HepG2 (cell line): Measurements from ENCODE around the gene FGF1.

Experiments
- ZBED4 ChIP-seq: sonication (generic); formaldehyde crosslinking; IDR thresholded peaks from 2 replicates; pipeline ENCODE4 v1.4.0; 2020; ENCODE audit warnings: missing genetic modification reagents, borderline replicate concordance
- ZNF3 ChIP-seq: IDR thresholded peaks from 2 replicates; pipeline ENCODE4 v1.7.0; 2017; ENCODE audit warnings: inconsistent platforms

GRCh38 chr5:142587354-142587965 lies 98.4 kb downstream of the FGF1 start:
- TF ChIP-seq ZBED4 (CRISPR knock-in tag) (no peak), ZNF3 (CRISPR knock-in tag) (no peak)
